ENCODE data around the gene PAM.

PAM gene

DNA sequence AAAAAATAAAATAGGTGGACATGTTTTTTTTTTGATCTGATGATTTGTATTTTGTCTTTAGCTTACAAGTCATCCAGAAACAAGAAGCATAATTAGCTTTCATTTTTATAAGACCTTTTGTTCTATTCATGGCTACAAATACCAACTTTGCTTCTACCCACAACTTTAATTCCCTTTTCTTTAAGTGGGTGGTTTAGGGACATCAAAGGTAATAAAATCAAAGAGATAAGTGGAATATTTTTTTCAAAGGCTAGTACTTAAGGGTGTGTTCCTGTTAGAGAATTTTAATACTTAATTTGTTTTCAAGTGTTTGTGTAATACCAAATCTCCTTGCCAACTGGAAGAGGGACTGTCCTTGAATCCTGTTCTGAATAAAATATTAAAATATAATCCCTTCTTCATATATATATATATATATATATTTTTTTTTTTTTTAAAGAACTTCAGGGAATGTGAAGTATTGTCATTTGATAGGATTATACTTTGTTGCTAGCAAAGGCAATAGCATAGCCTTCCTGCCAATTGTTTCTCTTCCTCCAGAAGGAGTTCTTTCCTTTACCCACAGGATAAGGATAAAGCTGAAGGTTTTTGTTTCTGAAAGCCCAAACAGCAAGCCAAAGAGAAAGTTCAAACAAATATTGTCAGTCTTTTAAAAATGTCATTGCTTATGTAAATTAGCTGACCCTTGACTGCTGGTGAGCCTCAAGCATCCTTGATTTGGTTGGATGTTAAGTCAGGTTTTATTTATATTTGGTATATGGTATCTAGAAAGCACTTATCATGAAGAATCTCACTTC is 108.9 kb downstream of the PAM start:
- DNase-seq = no peak

DNA sequence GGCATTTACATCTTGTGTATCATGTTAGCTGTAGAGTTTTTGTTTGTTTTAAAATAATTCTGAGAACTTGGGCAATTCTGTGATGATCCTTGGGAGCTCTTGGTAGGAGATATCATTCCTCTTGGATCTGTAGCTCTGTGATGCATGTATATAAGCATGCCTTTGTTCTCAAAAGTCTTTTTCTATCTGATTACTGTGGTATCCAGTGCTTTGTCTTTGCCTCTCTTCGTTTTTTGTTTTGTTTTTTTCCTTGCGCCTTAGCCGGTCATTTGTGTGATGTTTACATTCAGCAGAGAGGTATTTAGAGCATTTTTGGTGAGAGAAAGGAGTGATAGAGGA is 110.0 kb downstream of the PAM start:
- DNase-seq = no peak

DNA sequence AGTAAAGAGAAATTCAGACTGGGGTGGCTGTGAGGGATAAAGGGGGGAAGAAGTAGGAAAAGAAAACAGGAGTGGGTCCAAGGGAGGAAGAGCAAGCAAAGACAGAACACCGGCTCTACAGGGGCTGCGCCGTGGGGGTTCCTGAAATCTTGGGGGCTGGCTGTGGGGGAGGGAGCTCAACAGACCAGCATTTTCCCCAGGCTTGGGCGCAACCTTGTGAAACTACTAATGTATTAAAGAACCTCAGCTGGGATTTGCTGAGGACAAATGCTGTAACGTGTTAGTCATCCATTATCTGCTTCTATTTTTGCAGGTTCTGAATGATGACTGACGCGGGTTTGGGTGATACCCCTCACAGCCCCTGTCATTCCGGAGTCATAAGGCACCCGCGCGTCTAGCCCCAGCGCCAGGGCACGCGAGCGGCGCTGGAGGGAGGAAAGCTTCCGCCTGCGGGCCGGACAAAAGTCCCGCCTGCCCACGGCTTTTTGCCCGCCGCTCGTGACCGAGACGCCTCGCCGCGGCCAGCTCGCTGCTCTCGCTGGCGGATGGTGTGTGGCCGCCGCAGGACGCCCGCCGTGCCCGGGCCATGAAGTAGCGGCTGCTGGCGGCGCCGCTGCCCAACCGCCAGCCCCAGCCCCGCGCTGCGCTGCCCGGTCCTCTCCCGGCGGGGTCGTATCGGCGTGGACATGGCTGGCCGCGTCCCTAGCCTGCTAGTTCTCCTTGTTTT is 110.6 kb downstream of the PAM start:
- DNase-seq = peak in 2 of 5 donors; percentile 1 to 20

DNA sequence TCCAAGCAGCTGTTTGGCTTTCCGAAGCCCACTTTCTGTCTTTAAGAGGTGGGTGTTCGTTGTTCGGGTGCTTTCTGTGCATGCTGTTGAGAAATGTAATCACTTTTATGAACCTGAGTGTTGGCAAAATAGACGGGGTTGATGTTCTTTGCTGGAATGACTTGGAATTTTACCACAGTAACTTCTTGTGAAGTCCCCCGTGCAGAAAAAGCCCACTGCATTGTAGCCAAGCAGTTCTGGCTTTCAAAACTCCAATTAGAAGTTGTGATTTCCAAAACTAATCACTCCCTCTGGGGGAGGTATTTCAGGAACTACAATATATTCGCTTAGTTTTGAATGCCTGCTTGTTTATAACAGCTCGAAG is 111.1 kb downstream of the PAM start:
- no peak for DNase-seq

DNA sequence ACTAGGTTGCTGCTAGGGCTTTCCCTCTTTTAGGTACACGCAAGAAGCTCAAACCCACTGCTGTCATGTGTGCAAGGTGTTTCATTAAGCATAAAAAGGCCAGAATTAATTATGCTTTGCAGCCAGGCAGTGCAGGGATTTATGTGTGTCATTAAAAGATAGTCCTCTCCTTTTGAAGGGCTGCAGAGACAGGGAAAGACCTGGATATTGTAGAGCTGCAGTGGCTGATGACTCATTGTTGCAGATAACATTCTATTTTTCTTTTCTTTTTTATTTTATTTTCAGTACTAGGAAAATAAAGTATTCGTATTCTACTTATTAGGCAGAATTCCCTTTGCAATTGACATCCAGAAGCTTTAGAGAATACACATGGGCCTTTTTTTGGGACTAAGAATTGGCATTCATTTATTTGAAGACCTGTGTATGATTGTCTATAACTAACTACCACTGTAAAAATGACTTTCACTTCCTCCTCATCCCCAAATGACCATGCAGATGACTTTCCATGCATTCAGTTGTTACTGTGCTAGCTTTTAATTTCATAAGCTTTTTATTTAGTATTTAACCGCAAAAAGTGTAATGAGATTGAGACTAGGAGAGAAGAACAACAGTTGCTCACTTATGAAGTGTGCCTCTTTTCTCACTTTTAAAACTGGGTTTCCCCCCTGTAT is 113.0 kb downstream of the PAM start:
- no peak for DNase-seq

DNA sequence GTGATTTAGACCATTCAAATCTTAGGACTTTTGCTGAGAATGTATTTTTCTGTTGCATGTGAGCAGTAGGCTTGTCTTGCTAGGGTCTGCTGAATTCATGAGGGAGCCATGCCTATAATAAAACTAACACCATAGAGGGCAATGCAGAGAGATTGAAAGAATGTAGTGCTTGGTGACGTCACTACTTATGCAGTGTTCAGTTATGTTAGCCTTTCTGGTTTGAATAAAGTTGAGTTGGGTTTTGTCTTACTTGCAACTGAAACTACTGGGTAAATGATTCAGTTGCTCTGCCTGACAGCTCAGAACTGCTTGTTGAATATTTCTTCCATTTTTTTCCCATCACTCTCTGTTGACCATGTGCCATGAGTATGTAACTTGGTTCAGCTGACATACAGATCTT is 114.1 kb downstream of the PAM start:
- no peak for DNase-seq

DNA sequence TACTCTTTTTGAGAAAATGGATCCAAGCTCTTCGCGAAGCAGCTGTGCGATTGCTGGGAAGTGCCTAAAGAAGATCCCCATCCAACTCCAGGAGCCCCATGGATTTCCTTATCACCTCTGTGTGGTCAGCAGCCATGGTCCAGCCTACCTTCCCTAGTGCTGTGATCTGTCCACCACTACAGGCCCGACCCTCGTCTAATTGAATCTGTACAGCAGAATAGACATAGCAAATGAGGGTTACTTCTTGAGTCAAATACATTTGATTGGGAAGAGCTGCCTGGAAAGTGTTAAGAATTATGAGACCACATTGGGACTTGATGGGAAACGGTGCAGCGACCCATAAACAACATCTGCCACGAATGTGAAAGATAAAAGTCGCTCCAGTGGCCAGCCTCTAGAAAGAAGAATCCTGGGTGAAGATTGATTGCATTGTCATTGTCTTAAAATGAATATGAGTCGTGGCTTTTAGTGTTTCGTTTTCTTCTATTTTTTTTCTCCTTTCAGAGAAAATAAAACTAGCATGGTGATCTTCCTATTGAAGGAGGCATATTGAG is 118.4 kb downstream of the PAM start:
- no peak for DNase-seq

DNA sequence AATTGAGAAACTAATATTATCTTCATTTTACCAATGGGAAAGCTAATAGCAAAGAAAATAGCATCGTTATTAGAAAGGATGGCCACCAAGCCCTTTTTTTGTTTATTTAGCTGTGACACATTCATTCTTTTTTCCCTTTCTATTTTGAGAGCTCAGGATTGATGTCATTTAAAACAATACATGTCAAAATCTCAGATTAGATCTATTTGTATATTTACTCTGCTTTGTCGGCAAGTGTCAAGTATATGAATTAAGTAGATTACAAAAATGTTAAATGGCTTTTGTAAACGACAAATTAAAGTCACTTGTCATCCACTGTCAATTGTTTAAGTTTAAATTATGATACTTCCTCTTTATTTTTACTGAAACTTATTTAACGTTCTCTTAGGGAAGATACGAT is 118.9 kb downstream of the PAM start:
- DNase-seq = no peak

DNA sequence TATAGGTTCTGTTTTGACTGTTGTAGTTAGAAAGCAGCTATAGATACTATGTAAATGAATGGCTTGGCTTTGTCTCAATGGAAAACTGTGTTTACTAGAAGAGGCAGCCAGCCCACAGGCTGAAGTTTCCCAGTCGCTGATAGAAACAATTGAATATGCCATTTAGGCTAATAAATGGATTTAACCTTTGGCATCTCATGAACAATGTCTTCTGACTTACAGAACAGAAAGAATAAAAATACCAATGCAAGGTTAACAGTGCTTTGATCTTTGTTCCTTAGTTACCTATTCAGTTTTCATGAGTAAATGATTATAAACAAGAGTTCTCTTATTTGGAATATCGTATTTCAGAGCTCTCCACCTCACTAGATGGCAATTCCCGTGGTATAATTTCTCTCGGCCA is 120.6 kb downstream of the PAM start:
- DNase-seq = no peak

DNA sequence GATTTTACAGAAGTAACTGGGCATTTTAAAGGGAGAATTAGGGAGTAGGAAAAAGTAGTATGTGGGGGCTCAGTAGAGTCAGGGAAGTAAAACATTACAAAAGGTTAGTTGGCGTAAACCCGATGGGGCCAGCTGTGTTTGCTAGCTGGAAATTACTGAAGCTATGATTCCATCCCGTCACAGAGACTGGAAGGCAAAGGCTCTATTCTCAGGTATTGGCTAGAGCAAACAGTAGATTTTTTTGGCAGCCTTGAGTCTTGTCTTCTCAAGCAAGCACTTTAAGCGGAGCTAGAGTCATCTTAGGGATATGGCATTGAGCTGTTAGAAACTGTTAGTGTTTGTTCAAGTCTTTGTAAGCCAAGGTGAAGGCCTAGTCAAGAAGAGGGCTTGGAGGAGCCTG is 121.5 kb downstream of the PAM start:
- no peak for DNase-seq

DNA sequence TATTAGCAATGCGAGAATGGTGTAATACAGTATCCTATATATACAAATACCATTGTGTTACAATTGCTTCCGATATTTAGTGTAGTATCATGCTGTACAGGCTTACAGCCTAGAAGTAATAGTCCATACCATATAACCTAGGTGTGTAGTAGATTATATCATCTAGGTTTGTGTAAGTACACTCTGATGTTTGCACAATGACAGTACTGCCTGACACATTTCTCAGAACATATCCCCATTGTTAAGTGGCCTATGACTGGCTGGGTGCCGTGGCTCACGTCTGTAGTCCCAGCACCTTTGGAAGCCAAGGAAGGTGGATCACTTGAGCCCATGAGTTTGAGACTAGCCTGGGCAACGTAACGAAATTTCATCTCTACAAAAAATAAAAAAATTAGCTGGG is 124.6 kb downstream of the PAM start:
- DNase-seq = no peak

DNA sequence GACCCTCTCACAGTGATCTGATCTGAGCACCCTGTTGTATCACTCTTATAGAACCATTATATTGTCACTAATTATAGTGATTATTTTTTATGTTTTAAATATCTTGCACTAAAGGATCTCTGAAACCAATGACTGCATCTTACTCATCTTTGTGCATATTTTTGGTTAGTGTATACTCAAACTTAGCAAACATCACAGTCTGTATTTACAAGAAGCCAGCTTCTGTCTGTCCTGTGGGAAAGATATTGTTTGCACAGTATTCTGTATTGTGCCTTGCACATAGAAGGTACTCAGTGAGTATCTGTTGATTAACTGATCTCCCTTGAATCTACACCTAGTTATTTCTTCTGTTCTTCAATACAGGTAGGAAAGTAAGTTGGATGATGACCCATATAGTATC is 131.5 kb downstream of the PAM start:
- DNase-seq = no peak

DNA sequence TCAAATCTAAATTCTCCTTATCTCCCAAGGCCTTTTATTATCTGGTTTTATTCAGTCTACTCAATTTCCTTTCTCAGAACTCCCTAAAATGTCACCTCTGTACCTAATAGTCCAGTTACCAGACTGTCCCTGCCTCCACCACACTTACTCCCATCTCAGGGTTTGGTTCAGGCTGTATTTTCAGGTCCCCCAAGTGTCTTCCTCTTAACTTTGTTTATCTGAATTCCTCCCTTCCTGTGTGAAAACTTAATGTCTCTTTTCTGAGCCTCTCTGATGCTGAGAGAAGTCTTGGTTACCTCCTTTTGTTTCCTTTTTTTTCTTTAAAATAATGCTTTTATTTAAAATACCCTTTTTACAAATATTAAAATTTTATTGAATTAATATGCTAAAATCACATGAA is 133.4 kb downstream of the PAM start:
- no peak for DNase-seq

DNA sequence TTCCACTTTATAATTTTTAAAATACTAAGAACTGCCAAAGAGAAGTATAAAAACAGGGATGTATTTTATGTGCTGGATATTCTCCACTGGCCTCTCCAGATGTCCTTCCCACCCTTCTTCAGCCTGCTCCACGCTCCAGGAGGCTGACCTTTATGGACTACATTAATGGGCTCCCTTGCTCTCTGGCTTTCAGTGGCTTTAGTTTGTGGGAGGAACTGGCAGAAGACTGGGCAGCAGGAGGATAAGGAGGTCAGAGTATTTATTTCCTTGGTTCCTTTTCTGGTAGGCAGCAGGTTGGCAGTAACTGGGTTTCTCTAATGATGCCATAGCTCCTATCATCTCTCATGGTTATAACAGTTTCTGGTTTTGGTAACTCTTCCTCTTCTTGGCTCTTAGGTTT is 133.9 kb downstream of the PAM start:
- no peak for DNase-seq

DNA sequence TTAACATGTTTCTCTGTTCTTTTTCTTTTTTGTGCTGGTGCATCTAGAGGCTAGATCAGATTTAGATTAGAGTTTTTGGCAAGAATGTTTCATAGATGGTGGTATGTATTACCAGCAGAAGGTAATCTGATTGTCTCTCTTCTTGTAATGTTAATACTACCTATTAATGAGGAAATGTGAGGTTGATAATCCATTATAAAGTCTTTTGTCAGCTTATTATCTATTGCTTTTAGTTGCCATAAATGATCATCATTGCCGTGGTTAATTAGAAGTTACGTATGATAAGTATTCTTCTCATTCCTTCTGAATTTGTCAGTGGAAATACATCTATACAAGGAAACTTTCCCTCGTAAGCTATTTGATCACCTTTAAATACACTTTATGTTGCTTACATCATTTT is 135.0 kb downstream of the PAM start:
- DNase-seq = no peak

DNA sequence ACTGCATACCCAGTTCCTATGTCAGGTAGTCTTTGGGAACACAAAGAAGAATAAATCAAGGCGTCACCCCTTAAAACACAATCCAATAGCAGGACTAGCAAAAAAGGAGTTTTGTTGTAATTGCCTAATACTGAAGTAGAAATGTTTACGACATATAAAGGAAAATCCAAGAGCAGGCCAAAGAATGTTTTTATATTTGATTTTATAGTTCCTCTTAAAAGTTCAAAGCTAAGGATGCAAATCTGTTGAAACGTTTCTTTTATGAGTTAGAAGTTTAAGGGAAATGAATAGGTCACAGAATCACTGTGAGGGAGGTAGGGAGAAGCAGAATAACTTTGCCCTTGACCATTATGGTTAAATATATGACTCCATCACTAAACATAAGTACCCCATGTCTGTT is 136.1 kb downstream of the PAM start:
- DNase-seq = no peak

DNA sequence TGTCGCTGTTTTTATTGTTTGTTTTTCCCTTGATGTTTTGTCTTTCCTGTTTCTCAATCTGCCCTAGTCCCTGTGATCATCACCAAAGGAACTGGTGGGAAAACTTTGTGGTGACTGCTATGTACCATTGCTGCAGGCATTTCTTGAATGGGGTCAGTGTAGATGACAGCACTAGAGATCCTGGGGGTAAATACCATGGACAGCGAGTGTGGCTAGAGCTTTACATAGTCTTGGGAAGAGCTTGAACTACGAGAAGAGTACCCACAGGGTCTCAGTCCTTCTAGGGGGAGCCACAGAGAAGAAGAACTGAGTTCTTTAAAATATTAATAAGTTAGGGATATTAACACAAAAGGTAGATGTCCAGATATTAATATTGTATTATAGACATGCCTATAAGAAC is 138.8 kb downstream of the PAM start:
- no peak for DNase-seq

DNA sequence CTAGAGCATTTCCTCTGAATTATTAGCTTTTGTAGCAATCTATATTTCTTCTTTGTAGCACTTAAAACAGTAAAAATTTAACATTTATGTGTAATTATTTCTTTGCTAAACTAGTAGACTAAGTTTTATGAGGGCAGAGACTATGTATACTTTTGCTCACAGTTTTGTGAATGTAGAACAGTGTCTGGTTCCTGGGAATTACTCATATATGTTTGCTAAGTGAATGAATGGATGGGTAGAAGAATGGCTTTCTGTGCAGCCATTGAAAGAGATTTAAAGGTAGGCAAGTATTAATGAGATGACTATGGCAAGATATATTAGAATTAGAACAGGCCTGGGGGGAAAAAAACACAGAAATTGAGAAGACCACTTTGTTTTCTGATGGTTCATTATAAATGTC is 140.1 kb downstream of the PAM start:
- DNase-seq = no peak

DNA sequence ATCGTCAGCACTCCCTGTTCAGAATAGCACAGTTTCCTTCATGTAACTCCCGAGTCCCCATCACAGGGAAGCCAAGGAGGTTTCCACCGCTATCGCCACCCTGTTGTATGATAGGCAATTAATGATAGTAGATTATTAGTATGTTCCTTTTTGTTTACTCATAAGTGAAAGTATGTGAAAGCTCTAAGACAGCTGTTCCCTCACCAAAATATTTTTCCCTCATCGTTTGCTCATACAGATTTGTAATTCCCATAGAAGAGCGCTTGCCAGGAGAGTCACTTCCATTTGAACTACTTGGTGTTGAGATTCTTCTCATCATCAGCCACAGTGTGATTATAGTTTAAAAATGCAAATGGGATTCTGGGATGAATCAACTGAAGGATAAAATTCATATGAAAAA is 140.9 kb downstream of the PAM start:
- DNase-seq = no peak

DNA sequence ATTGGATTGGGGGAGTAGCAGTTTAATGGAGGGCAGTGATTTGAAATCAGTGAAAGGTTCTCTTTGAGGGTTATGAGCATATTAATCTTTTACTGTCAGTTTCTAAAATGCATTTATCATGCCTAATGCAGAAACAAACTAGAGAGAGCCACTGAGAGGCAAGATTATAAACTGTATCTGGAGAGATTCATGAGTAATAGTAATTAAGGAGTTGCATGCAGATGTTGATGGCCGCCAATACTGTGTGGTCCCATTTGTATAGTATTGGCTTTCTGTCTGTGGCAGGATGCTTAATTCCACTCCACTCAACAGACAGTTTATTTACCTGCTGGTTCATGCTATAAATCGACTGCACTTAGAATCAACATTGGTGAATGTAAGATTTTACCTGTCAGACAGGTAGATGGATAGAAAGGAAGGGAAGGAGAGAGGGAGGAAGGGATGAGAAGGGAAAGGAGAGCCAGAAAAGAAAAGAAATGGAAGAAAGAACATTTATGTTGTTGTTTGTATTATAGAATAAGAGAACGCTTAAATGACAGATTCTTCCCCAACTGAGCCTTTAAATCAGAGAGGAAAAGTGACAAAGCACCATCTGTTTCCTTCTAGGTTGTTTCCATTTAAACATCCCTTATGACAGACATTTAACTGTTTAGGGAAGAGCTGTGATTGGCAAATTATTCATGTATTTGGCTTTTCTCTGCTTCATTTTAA is 146.5 kb downstream of the PAM start:
- DNase-seq = no peak

DNA sequence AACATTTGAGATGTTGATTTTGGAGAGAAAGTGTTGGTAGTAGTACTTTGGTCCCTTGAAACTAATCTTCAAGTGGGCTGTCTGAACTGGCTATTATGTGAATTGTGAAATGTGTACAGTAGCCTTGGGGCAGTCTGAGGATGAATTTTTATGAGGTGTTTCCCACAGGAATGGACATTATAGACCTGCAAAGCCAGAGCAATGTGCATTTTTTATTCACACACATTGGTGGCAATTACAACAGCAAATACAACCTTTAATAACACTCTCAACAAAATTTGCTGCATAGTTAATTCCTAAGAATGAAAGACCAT is 147.0 kb downstream of the PAM start:
- DNase-seq = no peak

DNA sequence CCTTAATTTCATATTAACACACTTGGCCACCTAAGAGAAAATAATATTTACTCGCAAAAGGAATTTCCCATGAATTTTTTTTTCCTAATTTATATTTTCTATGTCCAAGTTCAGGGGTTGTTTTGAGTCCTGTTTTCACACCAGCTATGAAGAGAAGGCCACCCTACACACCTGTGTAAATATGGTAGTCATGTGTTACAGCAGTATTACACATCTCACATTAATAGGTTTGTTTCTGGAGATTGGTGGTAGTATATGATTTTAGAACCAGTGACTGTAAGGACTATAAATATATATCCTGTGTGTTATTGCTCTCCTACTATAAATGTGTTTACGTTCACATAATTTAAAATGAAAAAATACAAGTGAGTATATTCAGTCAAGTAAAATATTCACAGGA is 147.5 kb downstream of the PAM start:
- DNase-seq = no peak

DNA sequence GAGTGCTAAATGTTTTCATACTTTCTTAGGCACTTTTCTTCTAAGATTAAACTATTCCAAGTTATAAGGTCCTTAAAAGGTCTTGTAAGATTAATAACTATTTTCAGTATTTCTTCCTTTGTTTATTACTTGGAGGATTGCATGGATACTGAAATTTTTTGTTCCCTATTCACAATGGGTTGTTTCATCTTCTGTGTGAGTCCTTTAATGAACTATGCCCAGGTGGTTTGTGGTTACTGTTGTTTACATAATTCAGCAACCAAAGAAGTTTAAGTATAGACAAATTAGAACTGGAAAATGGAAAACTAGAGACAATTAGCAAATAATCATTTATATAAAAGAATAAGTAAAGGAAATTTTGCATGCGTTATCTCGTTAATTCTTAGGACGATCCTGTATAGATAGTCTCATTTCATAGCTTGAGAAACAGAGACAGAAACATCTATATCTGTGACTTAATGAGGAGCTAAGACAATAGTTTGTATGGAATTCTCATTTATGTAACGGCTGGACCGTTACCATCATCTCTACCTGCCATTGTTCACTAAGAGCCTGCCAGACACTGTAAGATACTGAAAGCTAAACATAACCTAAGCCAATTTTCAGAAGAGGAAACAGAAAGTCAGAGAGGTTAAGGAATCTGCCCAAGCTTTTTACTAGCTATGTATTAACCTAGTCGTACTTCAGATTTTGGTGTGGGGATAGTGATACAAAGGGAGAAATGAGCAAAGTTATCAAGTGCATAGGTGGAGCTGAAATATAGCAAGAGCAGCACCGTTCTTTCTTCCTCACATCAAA is 148.2 kb downstream of the PAM start:
- DNase-seq = no peak

Data from T-helper 1 cell (primary cell).